HepG2 (cell line): ENCODE data around the gene BLZF1. TPM values are rescaled to one million over a fixed set of nuclear protein-coding genes. Genes with fewer than 3 reads are reported as not detected.
"Not testable (repeated sequence)": the region's sequence is repeated elsewhere in the genome, so short reads cannot be mapped to it uniquely, and the experiment has no call there.

Experiments
- ATAC-seq: fragments of 200-7000 bp; cut with Tn5 transposase; 3 replicates; pipeline ENCODE4 v1.9.1; 2020; ENCODE audit warnings: mild to moderate bottlenecking, moderate library complexity
- BruUV-seq: library from RNA; stranded (reverse); fragments of 400-500 nt; replicated peaks from 2 replicates; lab custom pipeline; 2021; lab: Mats Ljungman, UMichigan
- CTCF ChIA-PET: fragments of 300-600 bp; formaldehyde crosslinking; extraction: SDS; loops from one replicate; lab custom pipeline; 2021; ENCODE audit warnings: low total read pairs, inconsistent platforms, low intra/inter-chr PET ratio; lab: Yijun Ruan, JAX
- POLR2A ChIA-PET: fragments of 350-600 bp; sonication (Branson Sonifier 250); formaldehyde crosslinking; loops from one replicate; lab custom pipeline; 2020; ENCODE audit warnings: antibody characterized with exemption, inconsistent platforms; lab: Yijun Ruan, JAX
- DNase-seq: peaks from one replicate; pipeline ENCODE4 v3.0.0-alpha.2; 2015; ENCODE audit warnings: low spot score
- FAIRE-seq: peaks from 3 replicates; lab custom pipeline; 2011; peaks lifted over from hg19 to GRCh38; lab: Jason Lieb, UNC
- H2AFZ ChIP-seq: one replicate; pipeline ENCODE4 v1.6.1; 2011; ENCODE audit warnings: low read length, inconsistent platforms
- H3K27ac ChIP-seq: fragments of 300-600 bp; 3 replicates; pipeline ENCODE4 v1.8.0; 2011; ENCODE audit warnings: mixed run types, mild to moderate bottlenecking, mixed read lengths, low read length, inconsistent platforms; ENCODE audit not compliant: insufficient read depth; ENCODE audit errors: extremely low read length
- H3K27me3 ChIP-seq, 2 experiments: fragments of 200-600 bp in 1 of 2; 2 replicates in 1 of 2; 3 replicates in 1 of 2; pipeline versions ENCODE4 v1.6.0 to v1.8.0; 2011; ENCODE audit warnings: low read length in 2 of 2, mild to moderate bottlenecking in 2 of 2, moderate library complexity in 2 of 2, inconsistent platforms in 1 of 2; ENCODE audit not compliant: insufficient read depth in 2 of 2, control insufficient read depth in 1 of 2
- H3K36me3 ChIP-seq, 2 experiments: fragments of 200-600 bp in 1 of 2; replicated peaks in 1 of 2; 2 replicates in 1 of 2; 3 replicates in 1 of 2; pipeline versions ENCODE4 v1.5.1 to v1.8.0; 2011; ENCODE audit warnings: low read length in 2 of 2, inconsistent platforms in 1 of 2; ENCODE audit not compliant: insufficient read depth in 2 of 2, control insufficient read depth in 1 of 2
- H3K4me1 ChIP-seq: 2 replicates; pipeline ENCODE4 v1.5.1; 2012; ENCODE audit warnings: low read length, inconsistent platforms; ENCODE audit not compliant: insufficient read depth
- H3K4me2 ChIP-seq: 2 replicates; pipeline ENCODE4 v1.6.0; 2011; ENCODE audit warnings: low read depth, low read length, inconsistent platforms
- H3K4me3 ChIP-seq, 3 experiments: fragments of 200-600 bp in 1 of 3; sonication (generic), shearing (Covaris generic) in 1 of 3; replicated peaks in 1 of 3; 2 replicates each; pipeline ENCODE4 v1.5.1; 2011 to 2016; ENCODE audit warnings: low read length in 3 of 3, inconsistent platforms in 2 of 3, low read depth in 2 of 3, mild to moderate bottlenecking in 2 of 3, control low read depth in 1 of 3, mixed read lengths in 1 of 3; ENCODE audit not compliant: insufficient read depth in 1 of 3
- H3K79me2 ChIP-seq: one replicate; pipeline ENCODE4 v1.6.1; 2011; ENCODE audit warnings: low read length, inconsistent platforms; ENCODE audit not compliant: insufficient read depth
- H3K9ac ChIP-seq: 2 replicates; pipeline ENCODE4 v1.6.0; 2011; ENCODE audit warnings: mild to moderate bottlenecking, low read depth, low read length, inconsistent platforms; ENCODE audit not compliant: insufficient read depth
- H3K9me3 ChIP-seq: 2 replicates; pipeline ENCODE4 v1.5.1; 2012; ENCODE audit warnings: mild to moderate bottlenecking, low read length
- H4K20me1 ChIP-seq: 2 replicates; pipeline ENCODE4 v1.6.0; 2011; ENCODE audit warnings: inconsistent platforms, mild to moderate bottlenecking, low read length, moderate library complexity; ENCODE audit not compliant: insufficient read depth
- NFE2L2 ChIP-seq: fragments of 150-350 bp; IDR thresholded peaks from 2 replicates; pipeline ENCODE4 v1.6.1; 2014; ENCODE audit warnings: low read length
- ZFP36L1 ChIP-seq: sonication (generic); formaldehyde crosslinking; IDR thresholded peaks from 2 replicates; pipeline ENCODE4 v1.8.0; 2022; ENCODE audit warnings: mild to moderate bottlenecking, missing genetic modification reagents, moderate library complexity
- WGBS: methylation state at CpG from one replicate; pipeline ENCODE4 v1.1.6; 2017; ENCODE audit warnings: low lambda C conversion rate; 5-methylcytosine and 5-hydroxymethylcytosine counted together
- in situ Hi-C: cut with HindIII; loops from 2 replicates; pipeline ENCODE4 v1.10.0; 2017; ENCODE audit warnings: low pct_unique_long_range_greater_than_20kb; ENCODE audit not compliant: extremely low pct_ligation_motif_present
- intact Hi-C: fragments of 100-400 bp; cut with micrococcal nuclease; formaldehyde crosslinking; loops from one replicate; pipeline ENCODE4 v1.10.0; 2022; ENCODE audit not compliant: unreplicated experiment
- polyA plus RNA-seq, 8 experiments: library from polyadenylated mRNA; depleted of rRNA in 3 of 8; stranded (reverse) in 7 of 8; unstranded in 1 of 8; fragments of >200 nt; fragmentation: Illumina TruSeq in 4 of 8; extraction: Trizol in 4 of 8; gene quantifications; 2 replicates each; pipeline versions ENCODE4 v1.2.1 to v1.2.3, GENCODE V29; 2011 to 2016; ENCODE audit warnings: low read depth in 4 of 8, missing spikeins in 1 of 8, mixed read lengths in 1 of 8; ENCODE audit not compliant: insufficient read depth in 1 of 8
- total RNA-seq, 5 experiments: library from RNA; depleted of rRNA; stranded (reverse); fragments of >200 nt; fragmentation: Illumina TruSeq; extraction: Trizol; gene quantifications; 2 replicates each; pipeline ENCODE4 v1.2.3, GENCODE V29; 2016; ENCODE audit warnings: low read depth in 1 of 5
- TF ChIP-seq, protein P1 (sequence below): IDR thresholded peaks from 2 replicates; pipeline ENCODE4 v1.6.1; 2016; ENCODE audit warnings: low read depth, borderline replicate concordance
- TF ChIP-seq, protein P2 (sequence below): sonication (generic); formaldehyde crosslinking; IDR thresholded peaks from 2 replicates; pipeline ENCODE4 v1.5.0; 2020; ENCODE audit warnings: missing genetic modification reagents

Gene BLZF1
- total and polyA plus RNA-seq, 2 of the 13 experiments (the other 11 are each of a cell fraction or from before 2014, with no cell fraction given): 4.5 to 13.7 TPM

DNA sequence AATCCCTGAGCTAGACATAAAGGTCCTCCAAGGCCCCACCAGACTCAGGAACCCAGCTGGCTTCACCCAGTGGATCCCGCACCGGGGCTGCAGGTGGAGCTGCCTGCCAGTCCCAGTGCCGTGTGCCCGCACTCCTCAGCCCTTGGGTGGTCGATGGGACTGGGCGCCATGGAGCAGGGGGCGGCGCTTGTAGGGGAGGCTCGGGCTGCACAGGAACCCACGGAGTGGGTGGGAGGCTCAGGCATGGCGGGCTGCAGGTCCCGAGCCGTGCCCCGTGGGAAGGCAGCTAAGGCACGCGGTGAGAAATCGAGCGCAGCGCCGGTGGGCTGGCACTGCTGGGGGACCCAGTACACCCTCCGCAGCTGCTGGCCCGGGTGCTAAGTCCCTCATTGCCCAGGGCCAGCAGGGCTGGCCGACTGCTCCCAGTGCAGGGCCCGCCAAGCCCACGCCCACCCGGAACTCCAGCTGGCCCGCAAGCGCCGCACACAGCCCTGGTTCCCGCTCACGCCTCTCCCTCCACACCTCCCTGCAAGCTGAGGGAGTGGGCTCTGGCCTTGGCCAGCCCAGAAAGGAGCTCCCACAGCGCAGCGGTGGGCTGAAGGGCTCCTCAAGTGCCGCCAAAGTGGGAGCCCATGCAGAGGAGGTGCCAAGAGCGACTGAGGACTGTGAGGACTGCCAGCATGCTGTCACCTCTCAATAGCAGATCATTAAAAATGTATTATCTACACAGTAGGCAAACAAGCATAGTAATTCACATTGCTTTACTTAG lies 30.9 kb upstream of the BLZF1 start:
- CTCF ChIA-PET, BruUV-seq, H3K27ac ChIP-seq, H3K9ac ChIP-seq, H3K4me1 ChIP-seq, H3K36me3 ChIP-seq, FAIRE-seq, DNase-seq, H3K4me3 ChIP-seq, ATAC-seq, H3K4me2 ChIP-seq, in situ Hi-C loops, H2AFZ ChIP-seq, H3K79me2 ChIP-seq, intact Hi-C loops, H4K20me1 ChIP-seq, H3K27me3 ChIP-seq, H3K9me3 ChIP-seq, POLR2A ChIA-PET: not testable (repeated sequence)
- WGBS: 99% methylated on average over 10 of the region's 35 CpGs

DNA sequence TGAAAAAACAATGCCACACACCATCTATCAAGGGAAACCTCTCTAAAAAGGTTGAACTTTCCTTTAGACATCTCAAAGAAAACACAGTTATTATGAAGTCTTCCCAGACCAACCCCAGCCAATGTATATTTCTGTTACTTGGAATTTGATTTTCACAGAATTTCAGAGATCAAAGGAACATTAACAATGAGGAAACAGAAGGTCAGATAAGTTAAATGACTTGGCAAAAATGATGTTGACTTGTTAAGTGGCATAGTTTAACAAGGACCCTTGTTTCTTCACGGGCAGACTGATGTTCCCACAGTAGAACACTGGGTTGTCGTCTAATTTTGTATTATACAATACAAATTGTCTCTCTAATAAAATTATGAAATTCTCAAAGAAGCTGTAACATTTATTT lies 29.4 kb upstream of the BLZF1 start:
- CTCF ChIA-PET: no interaction called here
- POLR2A ChIA-PET: no interaction called here
- Histone ChIP-seq H3K79me2 (no peaks in the 10 kb centered on the region), H3K4me1 (peaks cover 9% of the 10 kb centered on the region; the same call in 1 of the 2 replicates), H4K20me1 (no peaks in the 10 kb centered on the region), H3K27me3 (no peaks in the 10 kb centered on the region), H3K27ac (no peak overlapping the region), H3K36me3 (no peaks in the 10 kb centered on the region), H2AFZ (no peak overlapping the region), H3K9me3 (no peaks in the 10 kb centered on the region)
- ATAC-seq (no peak), DNase-seq (no peak), FAIRE-seq (no peak)
- intact Hi-C loops: no loop called here
- TF ChIP-seq ZFP36L1: no peak
- peak; percentile 33; the same call in 1 of the 2 replicates for TF ChIP-seq NFE2L2
- TF ChIP-seq, protein P1, sequence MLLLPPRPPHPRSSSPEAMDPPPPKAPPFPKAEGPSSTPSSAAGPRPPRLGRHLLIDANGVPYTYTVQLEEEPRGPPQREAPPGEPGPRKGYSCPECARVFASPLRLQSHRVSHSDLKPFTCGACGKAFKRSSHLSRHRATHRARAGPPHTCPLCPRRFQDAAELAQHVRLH (CRISPR knock-in tag): no peak
- TF ChIP-seq, protein P2, sequence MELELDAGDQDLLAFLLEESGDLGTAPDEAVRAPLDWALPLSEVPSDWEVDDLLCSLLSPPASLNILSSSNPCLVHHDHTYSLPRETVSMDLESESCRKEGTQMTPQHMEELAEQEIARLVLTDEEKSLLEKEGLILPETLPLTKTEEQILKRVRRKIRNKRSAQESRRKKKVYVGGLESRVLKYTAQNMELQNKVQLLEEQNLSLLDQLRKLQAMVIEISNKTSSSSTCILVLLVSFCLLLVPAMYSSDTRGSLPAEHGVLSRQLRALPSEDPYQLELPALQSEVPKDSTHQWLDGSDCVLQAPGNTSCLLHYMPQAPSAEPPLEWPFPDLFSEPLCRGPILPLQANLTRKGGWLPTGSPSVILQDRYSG (CRISPR knock-in tag): no peak
- TF ChIP-seq, all 625 proteins: peak for 1
- no TSS peak for BruUV-seq
- no peak overlapping the region for H3K4me2 ChIP-seq
- 77% methylated on average over 2 of the region's 2 CpGs for WGBS
- H3K4me3 ChIP-seq: no peak overlapping the region
- no peak overlapping the region for H3K9ac ChIP-seq
- in situ Hi-C loops: no loop called here
